Mesenchymal stem cell (in vitro differentiated cells and primary cell): ENCODE results near the gene HPGDS.

Source experiments
- DNase-seq: peaks from one replicate; pipeline ENCODE4 v3.0.0-alpha.2; 2013
- H2AFZ ChIP-seq: one replicate; pipeline ENCODE4 v1.6.1; 2013; ENCODE audit warnings: low read depth, mild to moderate bottlenecking, control low read depth, inconsistent platforms, low read length, moderate library complexity
- H2AK5ac ChIP-seq: 2 replicates; pipeline ENCODE4 v1.6.1; 2013; ENCODE audit warnings: low read length, moderate library complexity, mild to moderate bottlenecking, inconsistent platforms; ENCODE audit not compliant: severe bottlenecking
- H2BK120ac ChIP-seq: one replicate; pipeline ENCODE4 v1.6.1; 2013; ENCODE audit warnings: low read depth, mild to moderate bottlenecking, inconsistent platforms, low read length, moderate library complexity
- H2BK12ac ChIP-seq, 2 experiments: one replicate each; pipeline ENCODE4 v1.6.1; 2013; ENCODE audit warnings: inconsistent platforms in 2 of 2, low read length in 2 of 2, mild to moderate bottlenecking in 2 of 2, moderate library complexity in 2 of 2, control low read depth in 1 of 2
- H2BK15ac ChIP-seq: one replicate; pipeline ENCODE4 v1.6.1; 2013; ENCODE audit warnings: mild to moderate bottlenecking, low read depth, inconsistent platforms; ENCODE audit not compliant: poor library complexity, severe bottlenecking
- H2BK5ac ChIP-seq: 2 replicates; pipeline ENCODE4 v1.6.1; 2013; ENCODE audit warnings: low read depth, mild to moderate bottlenecking, low read length, control low read depth, inconsistent platforms; ENCODE audit not compliant: poor library complexity, severe bottlenecking
- H3K14ac ChIP-seq, 2 experiments: one replicate each; pipeline ENCODE4 v1.6.1; 2013; ENCODE audit warnings: inconsistent platforms in 2 of 2, low read length in 2 of 2, control low read depth in 1 of 2, mild to moderate bottlenecking in 1 of 2, moderate library complexity in 1 of 2
- H3K18ac ChIP-seq, 2 experiments: one replicate each; pipeline ENCODE4 v1.6.1; 2013; ENCODE audit warnings: inconsistent platforms in 2 of 2, low read length in 2 of 2, control low read depth in 1 of 2, low read depth in 1 of 2, mild to moderate bottlenecking in 1 of 2
- H3K23ac ChIP-seq, 2 experiments: one replicate each; pipeline ENCODE4 v1.6.1; 2013; ENCODE audit warnings: inconsistent platforms in 2 of 2, low read length in 2 of 2, mild to moderate bottlenecking in 2 of 2, moderate library complexity in 2 of 2, control low read depth in 1 of 2
- H3K27ac ChIP-seq: 2 replicates; pipeline ENCODE4 v1.5.1; 2013; ENCODE audit warnings: mild to moderate bottlenecking, moderate library complexity, low read length, control low read depth, inconsistent platforms; ENCODE audit not compliant: poor library complexity, severe bottlenecking
- H3K27me3 ChIP-seq, 2 experiments: 2 replicates each; pipeline versions ENCODE4 v1.6.1 to v1.7.0; 2013; ENCODE audit warnings: low read length in 2 of 2, mild to moderate bottlenecking in 2 of 2, moderate library complexity in 2 of 2, control low read depth in 1 of 2, inconsistent platforms in 1 of 2; ENCODE audit not compliant: control insufficient read depth in 1 of 2, insufficient read depth in 1 of 2
- H3K36me3 ChIP-seq, 2 experiments: 2 replicates each; pipeline versions ENCODE4 v1.6.1 to v1.7.0; 2013; ENCODE audit warnings: low read length in 2 of 2, control low read depth in 1 of 2, inconsistent platforms in 1 of 2, low read depth in 1 of 2, mild to moderate bottlenecking in 1 of 2; ENCODE audit not compliant: insufficient read depth in 2 of 2, control insufficient read depth in 1 of 2
- H3K4ac ChIP-seq, 2 experiments: one replicate each; pipeline ENCODE4 v1.6.1; 2013; ENCODE audit warnings: inconsistent platforms in 2 of 2, low read length in 2 of 2, mild to moderate bottlenecking in 2 of 2, moderate library complexity in 2 of 2, control low read depth in 1 of 2, low read depth in 1 of 2
- H3K4me1 ChIP-seq: 2 replicates; pipeline ENCODE4 v1.6.1; 2013; ENCODE audit warnings: low read depth, low read length, control low read depth; ENCODE audit not compliant: control insufficient read depth, insufficient read depth
- H3K4me2 ChIP-seq: 2 replicates; pipeline ENCODE4 v1.6.1; 2013; ENCODE audit warnings: low read length, mild to moderate bottlenecking, inconsistent platforms; ENCODE audit not compliant: poor library complexity, severe bottlenecking
- H3K4me3 ChIP-seq, 2 experiments: 2 replicates each; pipeline versions ENCODE4 v1.5.1 to v1.7.0; 2013; ENCODE audit warnings: low read length in 2 of 2, mild to moderate bottlenecking in 2 of 2, control low read depth in 1 of 2, low read depth in 1 of 2; ENCODE audit not compliant: insufficient read depth in 1 of 2
- H3K79me1 ChIP-seq: replicated peaks from 2 replicates; pipeline ENCODE4 v1.6.1; 2013; ENCODE audit warnings: mild to moderate bottlenecking, control low read depth, low read length, inconsistent platforms; ENCODE audit not compliant: poor library complexity, severe bottlenecking
- H3K9ac ChIP-seq: 2 replicates; pipeline ENCODE4 v1.7.0; 2013; ENCODE audit warnings: mild to moderate bottlenecking, low read length, moderate library complexity
- H3K9me3 ChIP-seq: 2 replicates; pipeline ENCODE4 v1.7.0; 2013; ENCODE audit warnings: mild to moderate bottlenecking, low read length; ENCODE audit not compliant: control insufficient read depth
- H4K8ac ChIP-seq: one replicate; pipeline ENCODE4 v1.6.1; 2013; ENCODE audit warnings: inconsistent platforms, mild to moderate bottlenecking, low read length, moderate library complexity
- H4K91ac ChIP-seq: one replicate; pipeline ENCODE4 v1.6.1; 2013; ENCODE audit warnings: mild to moderate bottlenecking, low read length, inconsistent platforms
- WGBS: methylation state at CpG from one replicate; pipeline ENCODE4 v1.1.7; 2013; ENCODE audit warnings: mixed read lengths; 5-methylcytosine and 5-hydroxymethylcytosine counted together

Gene HPGDS

DNA sequence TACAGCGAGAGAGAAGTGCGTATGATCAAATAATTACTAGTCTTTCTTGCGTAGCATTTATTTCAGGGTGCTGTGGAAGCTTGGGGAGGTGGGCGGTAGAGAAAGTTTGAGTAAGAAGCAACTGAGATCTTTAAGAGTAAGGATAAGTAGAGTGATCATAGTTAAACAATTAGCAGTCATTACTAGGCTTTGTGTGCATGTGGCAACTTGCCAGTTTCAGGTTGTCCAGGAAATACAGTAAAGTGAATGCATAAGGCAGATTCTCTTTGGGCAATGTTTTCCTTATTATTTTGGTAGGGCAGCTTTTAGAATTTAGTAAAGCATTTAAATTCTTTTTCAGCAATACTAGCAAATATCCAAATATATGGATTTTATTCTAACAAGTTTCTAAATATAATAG, 57.0 kb downstream of the HPGDS start:
- Histone ChIP-seq H3K9me3 (no peaks in the 10 kb centered on the region), H2AK5ac (no peak overlapping the region), H3K9ac (no peak overlapping the region)

DNA sequence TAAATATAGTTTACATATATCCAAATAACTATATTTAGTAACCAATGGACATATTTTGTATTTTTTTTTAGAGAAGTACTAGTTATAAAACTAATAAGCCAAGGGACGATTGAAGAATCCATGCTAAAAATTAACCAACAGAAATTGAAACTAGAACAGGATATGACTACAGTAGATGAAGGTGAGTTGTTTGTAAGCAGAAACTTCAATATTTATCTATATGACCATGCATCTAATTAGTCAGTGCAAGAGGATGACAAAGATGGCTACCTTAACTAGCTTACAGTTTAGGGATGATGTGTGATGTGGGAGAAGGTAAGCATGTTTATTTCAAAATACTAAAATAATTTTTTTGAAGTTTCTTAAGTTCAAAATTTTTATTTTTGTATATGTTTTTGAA, 57.7 kb downstream of the HPGDS start:
- no peak overlapping the region for H4K91ac ChIP-seq
- no peak overlapping the region for H2BK15ac ChIP-seq
- H2AFZ ChIP-seq, result no peak overlapping the region
- H3K4ac ChIP-seq, result no peak overlapping the region
- no peak overlapping the region for H3K9ac ChIP-seq
- no peaks in the 10 kb centered on the region for H3K4me1 ChIP-seq
- no peak overlapping the region for H2BK12ac ChIP-seq
- no peak overlapping the region for H2AK5ac ChIP-seq
- H3K27ac ChIP-seq, result no peak overlapping the region
- H2BK120ac ChIP-seq, result no peak overlapping the region
- H3K4me2 ChIP-seq, result no peak overlapping the region
- H3K9me3 ChIP-seq, result no peaks in the 10 kb centered on the region
- WGBS, result no CpG with 5 or more reads among the region's 1 CpG
- H4K8ac ChIP-seq, result no peak overlapping the region
- no peak for DNase-seq
- no peak overlapping the region for H3K14ac ChIP-seq
- peaks cover 2% of the 10 kb centered on the region for H3K79me1 ChIP-seq
- no peak overlapping the region for H3K18ac ChIP-seq
- H3K23ac ChIP-seq, result no peak overlapping the region
- H2BK5ac ChIP-seq, result no peak overlapping the region
- no peaks in the 10 kb centered on the region for H3K27me3 ChIP-seq
- H3K4me3 ChIP-seq, result no peak overlapping the region
- H3K36me3 ChIP-seq, result peaks cover 14 to 87% of the 10 kb centered on the region in 2 experiments

More for the DNA sequence above, 57.0 kb downstream of the HPGDS start:
- no peak overlapping the region for H2BK15ac ChIP-seq
- H2AFZ ChIP-seq, result no peak overlapping the region
- no peaks in the 10 kb centered on the region for H3K27me3 ChIP-seq
- no peak for DNase-seq
- H3K14ac ChIP-seq, result no peak overlapping the region
- no peak overlapping the region for H4K91ac ChIP-seq
- H3K4me2 ChIP-seq, result no peak overlapping the region
- no peak overlapping the region for H4K8ac ChIP-seq
- over 99% methylated on average over 4 of the region's 4 CpGs for WGBS
- H2BK120ac ChIP-seq, result no peak overlapping the region
- H3K4ac ChIP-seq, result no peak overlapping the region
- H2BK12ac ChIP-seq, result no peak overlapping the region
- H2BK5ac ChIP-seq, result no peak overlapping the region
- no peak overlapping the region for H3K18ac ChIP-seq
- H3K23ac ChIP-seq, result no peak overlapping the region
- peaks cover 2% of the 10 kb centered on the region for H3K79me1 ChIP-seq
- no peaks in the 10 kb centered on the region for H3K4me1 ChIP-seq
- no peak overlapping the region for H3K4me3 ChIP-seq
- no peak overlapping the region for H3K27ac ChIP-seq
- H3K36me3 ChIP-seq, result peaks cover 13 to 87% of the 10 kb centered on the region in 2 experiments

DNA sequence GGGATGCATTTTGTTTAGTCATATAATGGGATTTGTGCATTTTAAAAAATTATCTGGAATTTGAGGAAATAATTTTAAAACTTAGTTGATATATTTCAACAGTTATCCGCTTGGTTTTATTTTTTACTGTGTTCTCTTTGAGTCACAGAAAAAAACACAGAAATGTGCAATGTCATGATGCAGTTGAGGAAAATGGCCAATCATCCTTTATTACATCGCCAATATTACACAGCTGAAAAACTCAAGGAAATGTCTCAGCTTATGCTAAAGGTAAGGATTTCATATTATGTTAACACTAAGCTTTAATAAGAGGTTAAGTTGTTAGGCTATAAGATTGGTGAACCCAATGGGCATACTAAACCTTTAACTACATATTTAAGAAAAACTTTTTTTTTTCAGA, 63.9 kb downstream of the HPGDS start:
- no peak overlapping the region for H2AFZ ChIP-seq
- no peak overlapping the region for H3K4ac ChIP-seq
- no peak overlapping the region for H4K91ac ChIP-seq
- no peaks in the 10 kb centered on the region for H3K27me3 ChIP-seq
- no peak overlapping the region for H3K23ac ChIP-seq
- no peaks in the 10 kb centered on the region for H3K4me1 ChIP-seq
- H3K27ac ChIP-seq, result no peak overlapping the region
- no peak overlapping the region for H2AK5ac ChIP-seq
- no peak overlapping the region for H2BK15ac ChIP-seq
- H3K9me3 ChIP-seq, result no peaks in the 10 kb centered on the region
- no peak overlapping the region for H2BK12ac ChIP-seq
- H2BK5ac ChIP-seq, result no peak overlapping the region
- no peak overlapping the region for H3K18ac ChIP-seq
- H3K9ac ChIP-seq, result no peak overlapping the region
- no CpG with 5 or more reads among the region's 2 CpGs for WGBS
- H3K4me2 ChIP-seq, result no peak overlapping the region
- no peak overlapping the region for H2BK120ac ChIP-seq
- H4K8ac ChIP-seq, result no peak overlapping the region
- H3K36me3 ChIP-seq, result peaks cover 15 to 87% of the 10 kb centered on the region in 2 experiments
- DNase-seq, result no peak
- H3K79me1 ChIP-seq, result peaks cover 2% of the 10 kb centered on the region
- H3K4me3 ChIP-seq, result no peak overlapping the region
- no peak overlapping the region for H3K14ac ChIP-seq

- no peak overlapping the region for H3K4ac ChIP-seq
- H3K9ac ChIP-seq, result no peak overlapping the region
- H3K4me2 ChIP-seq, result no peak overlapping the region
- no peak overlapping the region for H2AFZ ChIP-seq
- H3K27ac ChIP-seq, result no peak overlapping the region
- H4K91ac ChIP-seq, result no peak overlapping the region
- peaks cover 15 to 86% of the 10 kb centered on the region in 2 experiments for H3K36me3 ChIP-seq
- H2BK15ac ChIP-seq, result no peak overlapping the region
- H3K4me3 ChIP-seq, result no peak overlapping the region
- no peak overlapping the region for H3K23ac ChIP-seq
- H2BK5ac ChIP-seq, result no peak overlapping the region
- no peak overlapping the region for H3K18ac ChIP-seq
- H3K4me1 ChIP-seq, result no peaks in the 10 kb centered on the region
- no peaks in the 10 kb centered on the region for H3K27me3 ChIP-seq
- DNase-seq, result peak; percentile 38
- peaks cover 6% of the 10 kb centered on the region for H3K79me1 ChIP-seq
- WGBS, result 94% methylated on average over 2 of the region's 3 CpGs
- no peaks in the 10 kb centered on the region for H3K9me3 ChIP-seq
- no peak overlapping the region for H2BK12ac ChIP-seq
- H4K8ac ChIP-seq, result no peak overlapping the region
- H2AK5ac ChIP-seq, result no peak overlapping the region
- no peak overlapping the region for H3K14ac ChIP-seq
- no peak overlapping the region for H2BK120ac ChIP-seq
These were observed 65.1 kb downstream of the HPGDS start for GRCh38 chr4:94277534-94277933.
